ENCODE measurements around the gene CPNE5.

Gene CPNE5

GRCh38 chr6:36751833-36752186 lies 87.4 kb downstream of the CPNE5 start:
- Histone ChIP-seq H3K4me1 (peaks cover 5% of the 10 kb centered on the region), H3K27me3 (no peaks in the 10 kb centered on the region), H3K36me3 (no peaks in the 10 kb centered on the region), H3K9me3 (no peaks in the 10 kb centered on the region), H3K4me3 (ENCODE audit: low read depth, low read length) (no peak overlapping the region)
- DNase-seq: no peak
- no peak for TF ChIP-seq CTCF (IDR thresholded peaks at IDR 0.05; ENCODE audit: low read depth, low read length)

GRCh38 chr6:36751091-36751490 lies 88.2 kb downstream of the CPNE5 start:
- TF ChIP-seq CTCF (IDR thresholded peaks at IDR 0.05; ENCODE audit: low read depth, low read length): no peak
- DNase-seq: no peak
- no peaks in the 10 kb centered on the region for H3K27me3 ChIP-seq
- no peak overlapping the region for H3K4me3 ChIP-seq (ENCODE audit: low read depth, low read length)
- no peaks in the 10 kb centered on the region for H3K36me3 ChIP-seq
- H3K4me1 ChIP-seq: peaks cover 5% of the 10 kb centered on the region
- no peaks in the 10 kb centered on the region for H3K9me3 ChIP-seq

- no peak for TF ChIP-seq CTCF (IDR thresholded peaks at IDR 0.05; ENCODE audit: low read depth, low read length)
- Histone ChIP-seq H3K27me3 (no peaks in the 10 kb centered on the region), H3K4me3 (ENCODE audit: low read depth, low read length) (no peak overlapping the region), H3K9me3 (no peaks in the 10 kb centered on the region), H3K36me3 (no peaks in the 10 kb centered on the region), H3K4me1 (peaks cover 5% of the 10 kb centered on the region)
- no peak for DNase-seq
These were observed 89.3 kb downstream of the CPNE5 start for GRCh38 chr6:36749829-36750489.

- H3K4me1 ChIP-seq: peaks cover 4% of the 10 kb centered on the region; the same call in 1 of the 2 replicates
- no peak for TF ChIP-seq CTCF (IDR thresholded peaks at IDR 0.05; ENCODE audit: low read depth, low read length)
- DNase-seq: no peak
- H3K27me3 ChIP-seq: no peaks in the 10 kb centered on the region
- H3K36me3 ChIP-seq: no peaks in the 10 kb centered on the region
- no peaks in the 10 kb centered on the region for H3K9me3 ChIP-seq
- H3K4me3 ChIP-seq (ENCODE audit: low read depth, low read length): no peak overlapping the region
These were observed 93.0 kb downstream of the CPNE5 start for GRCh38 chr6:36746251-36746650.

- Histone ChIP-seq H3K9me3 (no peaks in the 10 kb centered on the region), H3K36me3 (no peaks in the 10 kb centered on the region), H3K4me3 (ENCODE audit: low read depth, low read length) (no peak overlapping the region), H3K27me3 (no peaks in the 10 kb centered on the region), H3K4me1 (peaks cover 4% of the 10 kb centered on the region; the same call in 1 of the 2 replicates)
- no peak for DNase-seq
- no peak for TF ChIP-seq CTCF (IDR thresholded peaks at IDR 0.05; ENCODE audit: low read depth, low read length)
These were observed 93.4 kb downstream of the CPNE5 start for GRCh38 chr6:36745836-36746235.

- TF ChIP-seq CTCF (IDR thresholded peaks at IDR 0.05; ENCODE audit: low read depth, low read length): no peak
- H3K36me3 ChIP-seq: no peaks in the 10 kb centered on the region
- H3K27me3 ChIP-seq: no peaks in the 10 kb centered on the region
- DNase-seq: no peak
- no peak overlapping the region for H3K4me3 ChIP-seq (ENCODE audit: low read depth, low read length)
- H3K4me1 ChIP-seq: peaks cover 4% of the 10 kb centered on the region; the same call in 1 of the 2 replicates
- no peaks in the 10 kb centered on the region for H3K9me3 ChIP-seq
These were observed 94.0 kb downstream of the CPNE5 start for GRCh38 chr6:36745283-36745682.
